ENCODE data around the gene SPATA32.
"Not testable (repeated sequence)": the region's sequence is repeated elsewhere in the genome, so short reads cannot be mapped to it uniquely, and the experiment has no call there.

Gene SPATA32

GRCh38 chr17:45264430-45264829 is 2.5 kb upstream of the SPATA32 start:
- Histone ChIP-seq H3K36me3 (ENCODE audit: control insufficient read depth, insufficient read depth, low read length) (peaks cover 34% of the 10 kb centered on the region), H3K9ac (ENCODE audit: low read length) (no peak overlapping the region), H3K27me3 (ENCODE audit: control insufficient read depth, insufficient read depth, low read length) (no peaks in the 10 kb centered on the region), H3K4me3 (ENCODE audit: low read length) (no peak overlapping the region), H3K9me3 (ENCODE audit: control insufficient read depth, low read length) (no peaks in the 10 kb centered on the region), H3K4me1 (ENCODE audit: control insufficient read depth, insufficient read depth, low read length) (peaks cover 23% of the 10 kb centered on the region)

DNA sequence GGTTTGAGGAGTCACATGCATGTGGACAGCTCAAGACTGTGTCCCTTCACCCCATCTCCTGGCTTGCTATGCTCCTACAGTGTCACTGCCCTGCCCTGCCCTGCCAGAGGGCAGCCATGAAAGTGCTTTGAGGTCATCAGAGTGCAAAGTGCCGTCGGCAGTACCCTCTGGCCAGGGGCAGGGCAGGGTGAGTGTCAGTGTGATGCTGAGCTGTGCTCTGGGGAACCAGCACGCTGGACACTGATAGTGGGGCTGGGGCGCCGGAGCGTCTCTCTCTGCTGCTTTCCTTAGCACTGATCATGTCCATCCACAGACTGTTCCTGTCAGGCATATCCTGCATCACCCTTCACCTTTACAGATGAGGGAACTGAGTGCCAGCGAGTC is 1.6 kb upstream of the SPATA32 start:
- Histone ChIP-seq H3K9me3 (ENCODE audit: control insufficient read depth, low read length) (no peaks in the 10 kb centered on the region), H3K36me3 (ENCODE audit: control insufficient read depth, insufficient read depth, low read length) (peaks cover 32% of the 10 kb centered on the region), H3K4me1 (ENCODE audit: control insufficient read depth, insufficient read depth, low read length) (peaks cover 23% of the 10 kb centered on the region), H3K27me3 (ENCODE audit: control insufficient read depth, insufficient read depth, low read length) (no peaks in the 10 kb centered on the region), H3K4me3 (ENCODE audit: low read length) (no peak overlapping the region), H3K9ac (ENCODE audit: low read length) (no peak overlapping the region)

GRCh38 chr17:45262516-45263476 is 902 bp upstream of the SPATA32 start:
- Histone ChIP-seq H3K27me3 (ENCODE audit: control insufficient read depth, insufficient read depth, low read length) (no peaks in the 10 kb centered on the region), H3K4me1 (ENCODE audit: control insufficient read depth, insufficient read depth, low read length) (peaks cover 23% of the 10 kb centered on the region), H3K4me3 (ENCODE audit: low read length) (peak overlapping the region; percentile 51), H3K36me3 (ENCODE audit: control insufficient read depth, insufficient read depth, low read length) (peaks cover 29% of the 10 kb centered on the region), H3K9ac (ENCODE audit: low read length) (peak overlapping the region; percentile 68), H3K9me3 (ENCODE audit: control insufficient read depth, low read length) (no peaks in the 10 kb centered on the region)

- Histone ChIP-seq H3K4me1 (ENCODE audit: control insufficient read depth, insufficient read depth, low read length) (peaks cover 21% of the 10 kb centered on the region), H3K9ac (ENCODE audit: low read length) (no peak overlapping the region), H3K27me3 (ENCODE audit: control insufficient read depth, insufficient read depth, low read length) (no peaks in the 10 kb centered on the region), H3K4me3 (ENCODE audit: low read length) (no peak overlapping the region), H3K36me3 (ENCODE audit: control insufficient read depth, insufficient read depth, low read length) (peaks cover 12% of the 10 kb centered on the region), H3K9me3 (ENCODE audit: control insufficient read depth, low read length) (no peaks in the 10 kb centered on the region)
Observed at GRCh38 chr17:45260204-45260783, 1.6 kb downstream of the SPATA32 start.

- H3K36me3 ChIP-seq (ENCODE audit: control insufficient read depth, insufficient read depth, low read length), result peaks cover 3% of the 10 kb centered on the region
- no peak overlapping the region for H3K4me3 ChIP-seq (ENCODE audit: low read length)
- peaks cover 21% of the 10 kb centered on the region for H3K4me1 ChIP-seq (ENCODE audit: control insufficient read depth, insufficient read depth, low read length)
- no peaks in the 10 kb centered on the region for H3K9me3 ChIP-seq (ENCODE audit: control insufficient read depth, low read length)
- no peaks in the 10 kb centered on the region for H3K27me3 ChIP-seq (ENCODE audit: control insufficient read depth, insufficient read depth, low read length)
- no peak overlapping the region for H3K9ac ChIP-seq (ENCODE audit: low read length)
Observed at GRCh38 chr17:45258981-45259380, 2.9 kb downstream of the SPATA32 start.

DNA sequence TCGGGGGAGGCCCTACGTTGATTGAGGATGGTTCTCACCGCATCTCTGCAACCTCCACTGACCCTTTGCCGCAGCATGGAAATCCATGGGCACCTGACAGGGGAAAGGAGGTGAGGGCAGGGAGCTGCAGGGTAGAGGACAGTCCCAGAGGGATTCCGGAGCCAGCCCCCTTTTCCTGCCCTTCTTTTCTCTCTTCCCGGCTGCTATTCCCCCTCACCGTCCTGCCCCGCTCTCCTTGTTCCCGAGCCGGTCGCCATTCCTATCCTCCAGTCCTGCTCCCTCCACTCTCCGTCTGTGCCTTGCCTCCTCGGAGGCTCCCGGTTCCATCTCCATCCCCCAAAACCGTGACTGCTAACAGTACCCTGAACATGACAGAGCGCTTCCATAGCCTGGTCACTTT is 4.8 kb downstream of the SPATA32 start:
- Histone ChIP-seq H3K36me3 (ENCODE audit: control insufficient read depth, insufficient read depth, low read length) (no peaks in the 10 kb centered on the region), H3K9ac (ENCODE audit: low read length) (no peak overlapping the region), H3K4me1 (ENCODE audit: control insufficient read depth, insufficient read depth, low read length) (peaks cover 19% of the 10 kb centered on the region), H3K4me3 (ENCODE audit: low read length) (no peak overlapping the region), H3K27me3 (ENCODE audit: control insufficient read depth, insufficient read depth, low read length) (no peaks in the 10 kb centered on the region), H3K9me3 (ENCODE audit: control insufficient read depth, low read length) (no peaks in the 10 kb centered on the region)

DNA sequence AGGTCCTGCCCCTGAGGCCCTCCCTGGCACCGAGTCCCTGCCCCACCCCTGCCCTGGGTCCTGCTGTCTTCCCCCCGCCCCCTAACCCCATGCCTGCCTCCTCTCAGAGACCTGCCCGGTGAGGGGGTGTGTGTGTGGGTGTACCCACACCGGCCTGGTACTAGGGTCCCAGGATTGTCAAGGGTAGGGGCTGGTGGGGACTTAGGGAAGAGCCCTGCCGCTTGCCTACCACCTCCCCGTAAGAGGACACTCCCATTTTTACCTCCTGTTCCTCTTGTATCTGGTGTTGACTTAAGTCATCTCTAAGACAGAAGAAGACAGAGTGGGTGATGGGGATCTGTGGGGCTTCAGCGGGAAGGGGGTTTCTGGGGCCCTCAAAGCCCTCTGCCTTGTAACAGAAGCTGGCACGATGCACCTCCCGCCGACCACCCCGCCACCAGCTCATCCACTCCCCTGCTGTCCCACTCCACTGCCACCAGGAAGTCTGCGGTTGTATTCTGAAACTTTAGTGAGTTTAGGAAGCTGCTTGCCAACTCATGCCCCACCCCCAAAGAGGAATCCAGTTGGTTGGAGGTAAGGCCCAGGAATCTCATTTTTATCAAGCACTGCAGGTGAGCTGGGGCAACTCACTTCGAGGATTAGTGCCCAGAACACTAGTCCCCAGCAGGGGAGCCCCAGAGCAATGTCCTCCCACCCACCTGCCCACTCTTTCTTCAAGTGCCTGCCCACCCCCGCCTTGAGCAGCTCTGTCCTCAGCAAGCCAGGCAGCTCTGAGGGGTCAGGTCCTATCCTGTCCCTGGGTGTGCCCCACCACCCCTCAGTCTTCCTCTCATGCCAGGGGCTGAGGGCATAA is 5.6 kb downstream of the SPATA32 start:
- no peaks in the 10 kb centered on the region for H3K27me3 ChIP-seq (ENCODE audit: control insufficient read depth, insufficient read depth, low read length)
- H3K4me1 ChIP-seq (ENCODE audit: control insufficient read depth, insufficient read depth, low read length), result peaks cover 19% of the 10 kb centered on the region
- H3K4me3 ChIP-seq (ENCODE audit: low read length), result no peak overlapping the region
- H3K9me3 ChIP-seq (ENCODE audit: control insufficient read depth, low read length), result no peaks in the 10 kb centered on the region
- H3K36me3 ChIP-seq (ENCODE audit: control insufficient read depth, insufficient read depth, low read length), result no peaks in the 10 kb centered on the region
- H3K9ac ChIP-seq (ENCODE audit: low read length), result no peak overlapping the region

DNA sequence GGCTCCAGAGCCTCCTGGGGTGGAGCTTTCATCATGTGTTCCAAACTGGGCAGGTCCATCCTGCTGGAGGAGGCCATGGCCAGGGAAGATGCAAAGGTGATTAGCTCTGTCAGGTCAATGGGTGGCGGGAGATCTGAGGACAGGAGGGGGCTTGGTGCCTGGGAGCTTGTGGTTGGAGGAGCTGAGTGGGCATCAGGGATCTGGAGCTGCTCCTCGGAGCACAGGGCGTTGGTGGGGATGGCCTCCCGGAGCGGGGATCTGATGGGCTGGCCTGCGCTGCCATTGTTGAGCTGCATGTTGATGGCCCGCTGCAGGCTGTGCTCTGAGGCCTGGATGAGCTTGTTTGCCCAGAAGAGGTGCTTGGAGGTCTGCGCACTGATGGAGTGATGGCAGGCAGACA is 6.5 kb downstream of the SPATA32 start:
- Histone ChIP-seq H3K4me1 (ENCODE audit: control insufficient read depth, insufficient read depth, low read length) (peaks cover 15% of the 10 kb centered on the region), H3K4me3 (ENCODE audit: low read length) (no peak overlapping the region), H3K9ac (ENCODE audit: low read length) (no peak overlapping the region), H3K36me3 (ENCODE audit: control insufficient read depth, insufficient read depth, low read length) (no peaks in the 10 kb centered on the region), H3K9me3 (ENCODE audit: control insufficient read depth, low read length) (no peaks in the 10 kb centered on the region), H3K27me3 (ENCODE audit: control insufficient read depth, insufficient read depth, low read length) (no peaks in the 10 kb centered on the region)

- Histone ChIP-seq H3K9me3 (ENCODE audit: control insufficient read depth, low read length) (no peaks in the 10 kb centered on the region), H3K9ac (ENCODE audit: low read length) (no peak overlapping the region), H3K36me3 (ENCODE audit: control insufficient read depth, insufficient read depth, low read length) (no peaks in the 10 kb centered on the region), H3K4me1 (ENCODE audit: control insufficient read depth, insufficient read depth, low read length) (peaks cover 15% of the 10 kb centered on the region), H3K27me3 (ENCODE audit: control insufficient read depth, insufficient read depth, low read length) (no peaks in the 10 kb centered on the region), H3K4me3 (ENCODE audit: low read length) (no peak overlapping the region)
Observed at GRCh38 chr17:45253879-45254278, 8.0 kb downstream of the SPATA32 start.

DNA sequence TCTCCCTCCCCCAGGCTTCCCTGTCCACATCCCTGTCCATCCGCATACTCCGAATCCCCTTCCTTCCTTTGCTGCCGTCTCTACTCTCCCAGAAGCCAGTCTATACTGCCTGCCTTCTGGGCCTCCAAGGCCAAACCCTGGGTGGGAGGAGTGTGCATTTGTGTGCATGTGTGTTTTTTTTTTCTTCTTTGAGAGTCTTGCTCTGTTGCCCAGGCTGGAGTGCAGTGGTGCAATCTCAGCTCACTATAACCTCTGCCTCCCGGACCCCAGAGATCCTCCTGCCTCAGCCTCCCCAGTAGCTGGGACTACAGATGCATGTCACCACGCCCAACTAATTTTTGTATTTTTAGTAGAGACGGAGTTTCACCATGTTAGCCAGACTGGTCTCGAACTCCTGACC is 8.7 kb downstream of the SPATA32 start:
- H3K4me3 ChIP-seq (ENCODE audit: low read length); H3K36me3 ChIP-seq (ENCODE audit: control insufficient read depth, insufficient read depth, low read length); H3K9me3 ChIP-seq (ENCODE audit: control insufficient read depth, low read length); H3K27me3 ChIP-seq (ENCODE audit: control insufficient read depth, insufficient read depth, low read length); H3K9ac ChIP-seq (ENCODE audit: low read length): not testable (repeated sequence)
- peaks cover 22% of the 10 kb centered on the region for H3K4me1 ChIP-seq (ENCODE audit: control insufficient read depth, insufficient read depth, low read length)

DNA sequence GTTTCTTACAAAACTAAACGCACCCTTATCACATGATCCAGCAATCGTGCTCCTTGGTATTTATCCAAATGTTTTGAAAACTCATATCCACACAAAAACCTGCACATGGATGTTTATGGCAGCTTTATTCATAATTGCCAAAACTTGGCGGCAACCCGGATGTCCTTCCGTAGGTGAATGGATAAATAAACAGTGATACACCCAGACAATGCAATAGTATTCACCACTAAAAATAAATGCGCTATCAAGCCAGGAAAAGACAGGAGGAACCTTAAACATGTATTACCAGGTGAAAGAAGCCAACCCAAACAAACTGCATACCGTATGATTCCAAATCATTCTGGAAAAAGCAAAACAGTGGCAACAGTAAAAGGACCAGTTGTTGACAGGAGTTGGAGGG is 10.0 kb downstream of the SPATA32 start:
- Histone ChIP-seq H3K4me3 (ENCODE audit: low read length) (no peak overlapping the region), H3K27me3 (ENCODE audit: control insufficient read depth, insufficient read depth, low read length) (no peaks in the 10 kb centered on the region), H3K9me3 (ENCODE audit: control insufficient read depth, low read length) (no peaks in the 10 kb centered on the region), H3K9ac (ENCODE audit: low read length) (no peak overlapping the region), H3K4me1 (ENCODE audit: control insufficient read depth, insufficient read depth, low read length) (peaks cover 25% of the 10 kb centered on the region), H3K36me3 (ENCODE audit: control insufficient read depth, insufficient read depth, low read length) (no peaks in the 10 kb centered on the region)
